ENCODE data around the gene IFNL4. TPM values are rescaled to one million over a fixed set of nuclear protein-coding genes. Genes with fewer than 3 reads are reported as not detected.

IFNL4 gene
- total RNA-seq = not detected in 2 replicates
- total RNA-seq (2013) = not detected
- not detected in 2 replicates for polyA plus RNA-seq
- polyA minus RNA-seq = not detected in 2 replicates

GRCh38 chr19:39248806-39249205 lies at the start of gene IFNL4:
Gene IFNL4, minus strand, starts transcription at chr19:39248856.
- intact Hi-C loops (cut with micrococcal nuclease) = no loop called here
- WGBS (ENCODE audit: insufficient coverage) = 86% methylated on average over 12 of the region's 13 CpGs
- DNase-seq (no peak), ATAC-seq (ENCODE audit: low read depth) (no peak)
- Mint-ChIP-seq H3K4me3 (no peak within 1 kb of the TSS), H3K4me1 (no peaks in the 10 kb centered on the region), H3K27me3 (peaks cover 9% of the 10 kb centered on the region), H3K27ac (no peak within 1 kb of the TSS), H3K9me3 (ENCODE audit: insufficient read depth) (no peaks in the 10 kb centered on the region)
- Histone ChIP-seq H3K79me2 (ENCODE audit: control insufficient read depth, insufficient read depth, low read length) (no peaks in the 10 kb centered on the region), H3K27me3 (replicated peaks in 1 of 4; ENCODE audit: control extremely low read depth in 1 of 4, control insufficient read depth in 3 of 4, insufficient read depth in 4 of 4, low read length in 3 of 4) (peaks cover 0 to 15% (median 3%) of the 10 kb centered on the region in 4 experiments), H2AFZ (ENCODE audit: insufficient read depth, low read depth, low read length, poor library complexity, severe bottlenecking) (peak within 1 kb of the TSS; percentile 54), H3K9ac (ENCODE audit: low read length) (no peak within 1 kb of the TSS), H3K9me3 (ENCODE audit: control extremely low read depth in 1 of 3, control insufficient read depth in 2 of 3, insufficient read depth in 1 of 3, low read length in 2 of 3) (no peaks in the 10 kb centered on the region), H4K20me1 (ENCODE audit: control insufficient read depth, insufficient read depth, low read length, poor library complexity, severe bottlenecking) (no peaks in the 10 kb centered on the region), H3K4me2 (replicated peaks; ENCODE audit: low read depth, low read length, poor library complexity, severe bottlenecking) (peak within 1 kb of the TSS; percentile 59), H3K4me3 (ENCODE audit: control extremely low read depth in 1 of 5, extremely low read depth in 1 of 5, insufficient read depth in 1 of 5, low read depth in 2 of 5, low read length in 4 of 5) (peak within 1 kb of the TSS in 1 of 5 experiments; percentile 23), H3K27ac (ENCODE audit: low read length in 2 of 2) (no peak within 1 kb of the TSS), H3K36me3 (replicated peaks in 1 of 2; ENCODE audit: control extremely low read depth in 1 of 2, control insufficient read depth in 1 of 2, extremely low read depth in 1 of 2, insufficient read depth in 2 of 2, low read length in 1 of 2) (no peaks in the 10 kb centered on the region), H3K4me1 (ENCODE audit: control insufficient read depth in 2 of 2, insufficient read depth in 2 of 2, low read length in 2 of 2) (peaks cover 9 to 12% of the 10 kb centered on the region in 2 donors)
- ChIA-PET CTCF (no interaction called here), POLR2A (no interaction called here)
- TF ChIP-seq CTCF (IDR thresholded peaks at IDR 0.05) = no peak

- Histone ChIP-seq H3K4me3 (ENCODE audit: control extremely low read depth in 1 of 5, extremely low read depth in 1 of 5, insufficient read depth in 1 of 5, low read depth in 2 of 5, low read length in 4 of 5) (no peak overlapping the region), H3K9ac (ENCODE audit: low read length) (no peak overlapping the region), H3K9me3 (ENCODE audit: control extremely low read depth in 1 of 3, control insufficient read depth in 2 of 3, insufficient read depth in 1 of 3, low read length in 2 of 3) (no peaks in the 10 kb centered on the region), H3K79me2 (ENCODE audit: control insufficient read depth, insufficient read depth, low read length) (no peaks in the 10 kb centered on the region), H3K4me2 (replicated peaks; ENCODE audit: low read depth, low read length, poor library complexity, severe bottlenecking) (no peak overlapping the region), H3K27me3 (replicated peaks in 1 of 4; ENCODE audit: control extremely low read depth in 1 of 4, control insufficient read depth in 3 of 4, insufficient read depth in 4 of 4, low read length in 3 of 4) (peaks cover 0 to 5% (median 0%) of the 10 kb centered on the region in 4 experiments), H4K20me1 (ENCODE audit: control insufficient read depth, insufficient read depth, low read length, poor library complexity, severe bottlenecking) (no peaks in the 10 kb centered on the region), H2AFZ (ENCODE audit: insufficient read depth, low read depth, low read length, poor library complexity, severe bottlenecking) (no peak overlapping the region), H3K27ac (ENCODE audit: low read length in 2 of 2) (no peak overlapping the region), H3K4me1 (ENCODE audit: control insufficient read depth in 2 of 2, insufficient read depth in 2 of 2, low read length in 2 of 2) (no peaks in the 10 kb centered on the region), H3K36me3 (replicated peaks in 1 of 2; ENCODE audit: control extremely low read depth in 1 of 2, control insufficient read depth in 1 of 2, extremely low read depth in 1 of 2, insufficient read depth in 2 of 2, low read length in 1 of 2) (no peaks in the 10 kb centered on the region)
- TF ChIP-seq CTCF (IDR thresholded peaks at IDR 0.05) = no peak
- TF ChIP-seq EZH2 (IDR thresholded peaks at IDR 0.05; ENCODE audit: borderline replicate concordance, insufficient read depth, low read depth, low read length, poor library complexity, severe bottlenecking) = no peak
- Mint-ChIP-seq H3K4me1 (no peaks in the 10 kb centered on the region), H3K27ac (no peak overlapping the region), H3K9me3 (ENCODE audit: insufficient read depth) (no peaks in the 10 kb centered on the region), H3K4me3 (no peak overlapping the region), H3K27me3 (peaks cover 20% of the 10 kb centered on the region)
- ChIA-PET POLR2A (no interaction called here), CTCF (no interaction called here)
- ATAC-seq (ENCODE audit: low read depth) (no peak), DNase-seq (no peak)
- intact Hi-C loops (cut with micrococcal nuclease) = no loop called here
- 43% methylated on average over 16 of the region's 17 CpGs for WGBS (ENCODE audit: insufficient coverage)
Observed at GRCh38 chr19:39297931-39298634, 49.4 kb upstream of the IFNL4 start.
